NCI-H2227 (cell line): ENCODE measurements around the gene CCDC88B.
"Not testable (repeated sequence)": the region's sequence is repeated elsewhere in the genome, so short reads cannot be mapped to it uniquely, and the experiment has no call there.

Experiments
- DNase-seq: peaks from one replicate; lab custom pipeline; 2025; ENCODE audit not compliant: unreplicated experiment; lab: John Stamatoyannopoulos, UW

Gene CCDC88B

DNA sequence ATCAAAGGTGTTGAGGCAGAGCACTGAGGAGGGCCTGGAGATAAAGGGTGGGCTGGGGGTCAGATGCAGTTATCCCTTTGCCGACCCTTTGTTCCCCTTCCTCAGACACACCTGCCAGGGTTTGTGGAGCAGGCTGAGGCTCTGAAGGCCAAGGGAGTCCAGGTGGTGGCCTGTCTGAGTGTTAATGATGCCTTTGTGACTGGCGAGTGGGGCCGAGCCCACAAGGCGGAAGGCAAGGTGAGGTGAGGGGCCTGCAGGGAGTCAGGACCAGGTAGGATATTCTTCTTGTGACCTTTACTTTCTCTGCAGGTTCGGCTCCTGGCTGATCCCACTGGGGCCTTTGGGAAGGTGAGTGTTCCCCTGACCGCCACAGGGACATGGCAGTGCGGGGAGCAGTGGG, 19.4 kb upstream of the CCDC88B start:
- DNase-seq, result no peak

DNA sequence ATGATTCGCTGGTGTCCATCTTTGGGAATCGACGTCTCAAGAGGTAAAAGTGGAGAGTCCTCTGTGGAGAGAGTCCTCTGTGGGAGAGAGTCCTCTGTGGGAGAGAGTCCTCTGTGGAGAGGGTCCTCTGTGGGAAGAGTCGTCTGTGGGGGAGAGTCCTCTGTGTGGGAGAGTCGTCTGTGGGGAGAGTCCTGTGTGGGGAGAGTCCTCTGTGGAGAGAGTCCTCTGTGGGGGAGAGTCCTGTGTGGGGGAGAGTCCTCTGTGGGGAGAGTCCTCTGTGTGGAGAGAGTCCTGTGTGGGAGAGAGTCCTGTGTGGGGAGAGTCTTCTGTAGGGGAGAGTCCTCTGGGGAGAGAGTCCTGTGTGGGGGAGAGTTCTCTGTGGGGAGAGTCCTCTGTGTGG, 19.0 kb upstream of the CCDC88B start:
- DNase-seq, result no peak

DNA sequence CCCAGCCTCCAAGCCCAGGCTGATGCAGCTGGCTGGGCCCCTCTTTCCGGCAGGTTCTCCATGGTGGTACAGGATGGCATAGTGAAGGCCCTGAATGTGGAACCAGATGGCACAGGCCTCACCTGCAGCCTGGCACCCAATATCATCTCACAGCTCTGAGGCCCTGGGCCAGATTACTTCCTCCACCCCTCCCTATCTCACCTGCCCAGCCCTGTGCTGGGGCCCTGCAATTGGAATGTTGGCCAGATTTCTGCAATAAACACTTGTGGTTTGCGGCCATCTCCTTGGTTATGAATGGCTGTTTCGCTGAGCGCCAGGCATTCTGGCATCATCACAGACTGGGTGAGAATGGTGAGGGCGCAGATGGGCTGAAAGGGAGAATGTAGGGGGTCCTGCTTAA, 18.5 kb upstream of the CCDC88B start:
- no peak for DNase-seq

DNA sequence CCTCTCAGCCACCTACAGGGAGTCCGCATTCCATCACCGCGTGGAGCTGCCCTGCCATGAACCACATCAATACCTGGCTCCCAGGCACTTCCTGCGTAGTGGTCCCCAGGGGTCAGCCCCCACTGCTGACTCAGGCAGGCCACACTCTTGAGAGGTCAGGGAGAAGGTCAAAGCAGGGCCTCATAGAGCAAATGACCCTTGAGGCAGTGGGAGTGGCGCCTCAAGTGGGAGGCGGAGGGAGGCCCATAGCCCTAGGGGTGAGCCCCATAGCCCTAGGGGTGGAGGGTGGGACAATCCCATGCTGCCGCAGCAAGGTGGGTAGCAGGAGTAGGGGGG, 17.1 kb upstream of the CCDC88B start:
- DNase-seq, result no peak

DNA sequence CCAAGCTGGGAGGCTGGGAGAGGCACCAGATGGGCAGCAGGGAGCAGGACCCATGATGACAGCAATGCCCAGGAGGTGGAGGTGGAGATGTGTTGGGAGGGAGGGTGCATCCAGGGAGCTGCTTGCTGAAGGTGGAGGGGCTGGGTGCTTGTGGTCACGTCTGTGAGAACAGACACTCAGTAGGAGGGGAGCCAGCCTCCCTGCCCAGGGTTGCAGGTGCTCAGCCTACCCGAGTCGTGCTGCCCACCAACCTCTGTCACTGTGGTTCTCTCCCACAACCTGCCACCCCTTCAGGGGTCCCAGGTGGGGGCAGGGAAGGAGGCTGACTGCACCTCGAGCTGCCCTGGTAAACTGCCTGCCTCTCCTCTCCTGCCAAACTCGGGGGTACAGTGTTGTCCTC, 16.6 kb upstream of the CCDC88B start:
- DNase-seq, result no peak

DNA sequence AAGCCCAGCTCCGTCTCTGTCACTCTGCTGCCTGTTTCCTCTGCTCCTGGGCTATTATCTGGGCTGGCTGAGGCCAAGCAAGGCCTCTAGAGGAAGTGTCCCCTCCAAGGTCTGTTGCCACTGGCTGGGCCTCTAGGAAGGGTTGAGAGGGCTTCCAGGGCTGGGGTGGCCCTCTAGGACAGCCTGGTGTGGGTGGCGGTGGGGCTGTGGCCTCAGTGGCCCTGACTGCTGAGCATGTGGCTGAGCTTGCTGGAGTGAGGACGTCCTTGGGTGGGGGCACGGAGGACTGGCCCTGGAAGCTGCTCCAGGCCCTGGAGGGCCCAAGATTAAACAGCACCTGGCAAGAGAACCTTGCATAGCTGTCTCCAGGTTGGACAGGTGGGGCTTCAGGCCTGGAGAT, 16.0 kb upstream of the CCDC88B start:
- DNase-seq, result not testable (repeated sequence)

DNA sequence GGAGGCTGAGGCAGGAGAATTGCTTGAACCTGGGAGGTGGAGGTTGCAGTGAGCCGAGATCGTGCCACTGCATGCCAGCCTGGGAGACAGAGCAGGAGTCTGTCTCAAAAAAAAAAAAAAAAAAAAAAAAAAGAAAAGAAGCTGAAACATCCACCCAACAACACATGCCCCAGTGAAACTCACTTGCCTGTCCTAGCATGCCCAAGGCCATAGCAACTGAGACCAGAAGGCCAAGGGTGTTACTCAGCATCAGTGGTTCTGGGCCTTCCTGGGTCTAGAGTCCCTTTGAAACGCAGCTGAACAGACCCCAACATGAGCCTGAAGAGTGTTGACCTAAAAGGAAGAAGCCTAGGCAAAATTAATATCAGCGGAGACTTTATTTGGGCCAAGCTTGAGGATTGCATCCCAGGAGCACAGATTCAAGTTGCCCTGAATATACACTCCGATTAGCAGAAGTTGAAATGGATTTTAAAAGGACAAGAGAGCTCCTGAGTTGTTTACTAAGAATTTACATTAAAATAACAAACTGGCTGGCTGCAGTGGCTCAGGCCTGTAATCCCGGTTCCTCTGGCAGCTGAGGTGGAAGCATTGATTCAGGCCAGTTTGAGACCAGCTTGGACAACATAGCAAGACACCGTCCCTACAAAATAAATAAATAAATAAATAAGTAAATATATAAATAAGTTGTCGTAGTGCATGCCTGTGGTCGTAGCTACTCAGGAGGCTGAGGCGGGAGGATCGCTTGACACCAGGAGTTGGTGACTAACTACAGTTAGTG, 15.1 kb upstream of the CCDC88B start:
- no peak for DNase-seq

DNA sequence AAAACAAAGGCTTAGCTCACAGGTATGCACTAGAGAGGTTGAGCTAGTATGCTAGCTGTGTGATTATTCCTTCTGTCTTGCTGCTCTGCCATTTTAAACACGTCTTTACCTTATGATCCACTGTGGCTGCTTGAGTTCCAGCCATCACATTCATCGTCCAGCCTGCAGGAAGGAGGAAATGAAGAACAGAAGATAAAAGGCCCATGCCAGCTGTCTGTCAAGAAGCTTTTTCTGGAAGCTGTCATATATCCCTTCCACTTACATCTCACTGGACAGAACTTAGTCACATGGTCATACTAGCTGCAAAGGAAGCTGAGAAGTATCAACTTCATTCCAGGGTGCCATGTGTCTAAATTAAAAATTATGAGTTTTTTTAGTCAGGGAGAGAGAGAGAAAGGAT, 12.6 kb upstream of the CCDC88B start:
- DNase-seq, result no peak

DNA sequence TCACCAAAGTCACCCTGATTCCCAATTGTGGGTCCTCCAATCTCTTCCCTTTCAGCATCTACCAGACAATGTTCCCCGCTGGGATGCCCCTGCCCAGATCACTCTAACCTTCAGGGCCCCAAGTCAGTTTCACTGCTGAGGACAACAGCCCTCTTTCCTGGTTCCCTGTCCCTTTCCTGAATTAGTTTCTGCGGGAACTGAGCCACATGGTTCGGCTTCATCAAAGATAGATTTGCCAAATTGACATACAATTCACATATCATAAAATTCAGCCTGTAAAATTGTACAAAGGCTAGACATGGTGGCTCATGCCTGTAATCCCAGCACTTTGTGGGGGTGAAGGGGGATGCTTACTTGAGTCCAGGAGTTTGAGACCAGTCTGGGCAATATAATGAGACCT, 12.0 kb upstream of the CCDC88B start:
- no peak for DNase-seq

DNA sequence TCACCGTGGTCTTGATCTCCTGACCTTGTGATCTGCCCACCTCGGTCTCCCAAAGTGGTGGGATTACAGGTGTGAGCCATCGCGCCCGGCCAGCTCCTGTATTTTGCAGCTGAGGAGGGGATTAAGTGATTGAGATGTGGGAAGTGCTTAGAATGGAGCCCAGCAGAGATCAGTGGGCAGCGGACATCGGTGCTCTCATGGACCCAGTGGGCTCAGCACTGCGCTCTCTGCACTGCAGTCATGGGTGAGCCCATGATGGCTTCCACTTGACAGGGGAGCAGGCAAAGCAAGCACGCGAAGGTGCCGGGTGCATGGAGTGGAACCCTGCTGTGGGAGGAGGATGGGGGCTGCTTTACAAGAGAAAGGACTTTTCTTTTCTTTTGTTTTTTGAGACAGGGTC, 9.1 kb upstream of the CCDC88B start:
- DNase-seq, result no peak

DNA sequence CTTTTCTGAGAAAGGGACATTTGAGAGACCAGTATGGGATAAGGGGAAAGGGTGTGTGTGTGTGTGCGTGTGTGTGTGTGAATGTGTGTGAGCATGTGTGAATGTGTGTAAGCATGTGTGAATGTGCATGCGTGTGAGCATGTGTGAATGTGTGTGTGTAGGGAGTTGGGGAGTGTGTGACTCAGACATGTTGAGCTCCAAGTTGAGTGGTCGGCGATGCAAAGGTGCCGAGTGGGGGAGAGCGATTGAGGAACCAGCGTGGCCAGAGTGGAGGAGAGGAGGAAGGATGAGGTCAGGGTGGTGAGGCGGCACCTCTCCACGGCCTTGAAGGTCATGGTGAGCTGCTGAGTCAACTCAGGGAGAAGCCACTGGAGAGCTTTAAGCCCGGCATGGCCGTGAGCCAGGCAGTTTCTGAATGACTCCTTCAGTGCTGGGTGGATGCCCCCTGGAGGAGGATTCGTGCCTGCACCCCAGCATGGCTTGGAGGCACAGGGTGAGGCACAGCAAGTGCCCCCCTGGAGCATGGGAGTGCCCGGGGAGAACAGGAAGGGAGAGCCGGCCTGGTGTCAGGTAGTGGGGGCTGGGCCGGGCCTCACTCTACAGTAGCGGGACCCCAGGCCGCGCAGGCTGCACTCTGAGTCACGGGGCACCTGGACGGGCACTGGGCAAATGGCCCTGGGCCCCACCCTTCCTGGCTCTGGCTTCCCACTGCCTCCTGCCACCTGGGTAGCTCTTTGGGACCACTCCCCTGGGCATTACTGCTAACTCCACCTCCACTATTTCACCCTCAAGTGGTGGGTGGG, 8.2 kb upstream of the CCDC88B start:
- no peak for DNase-seq

DNA sequence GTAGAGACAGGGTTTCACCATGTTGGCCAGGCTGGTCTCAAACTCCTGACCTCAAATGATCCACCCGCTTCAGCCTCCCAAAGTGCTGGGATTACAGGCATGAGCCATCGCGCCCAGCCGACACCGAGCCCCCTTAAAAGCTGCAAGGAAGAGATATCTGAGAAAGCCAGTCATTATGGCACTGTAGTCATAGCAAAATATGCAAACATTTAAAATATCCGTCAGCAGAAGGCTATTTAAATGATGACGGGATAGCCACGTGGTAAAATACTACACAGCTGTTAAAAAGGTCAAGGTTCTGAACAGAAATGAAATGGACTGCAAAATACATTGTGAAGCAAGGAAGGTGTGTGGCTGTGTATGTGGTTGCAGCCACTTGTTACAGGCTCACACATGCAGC, 6.4 kb upstream of the CCDC88B start:
- no peak for DNase-seq

DNA sequence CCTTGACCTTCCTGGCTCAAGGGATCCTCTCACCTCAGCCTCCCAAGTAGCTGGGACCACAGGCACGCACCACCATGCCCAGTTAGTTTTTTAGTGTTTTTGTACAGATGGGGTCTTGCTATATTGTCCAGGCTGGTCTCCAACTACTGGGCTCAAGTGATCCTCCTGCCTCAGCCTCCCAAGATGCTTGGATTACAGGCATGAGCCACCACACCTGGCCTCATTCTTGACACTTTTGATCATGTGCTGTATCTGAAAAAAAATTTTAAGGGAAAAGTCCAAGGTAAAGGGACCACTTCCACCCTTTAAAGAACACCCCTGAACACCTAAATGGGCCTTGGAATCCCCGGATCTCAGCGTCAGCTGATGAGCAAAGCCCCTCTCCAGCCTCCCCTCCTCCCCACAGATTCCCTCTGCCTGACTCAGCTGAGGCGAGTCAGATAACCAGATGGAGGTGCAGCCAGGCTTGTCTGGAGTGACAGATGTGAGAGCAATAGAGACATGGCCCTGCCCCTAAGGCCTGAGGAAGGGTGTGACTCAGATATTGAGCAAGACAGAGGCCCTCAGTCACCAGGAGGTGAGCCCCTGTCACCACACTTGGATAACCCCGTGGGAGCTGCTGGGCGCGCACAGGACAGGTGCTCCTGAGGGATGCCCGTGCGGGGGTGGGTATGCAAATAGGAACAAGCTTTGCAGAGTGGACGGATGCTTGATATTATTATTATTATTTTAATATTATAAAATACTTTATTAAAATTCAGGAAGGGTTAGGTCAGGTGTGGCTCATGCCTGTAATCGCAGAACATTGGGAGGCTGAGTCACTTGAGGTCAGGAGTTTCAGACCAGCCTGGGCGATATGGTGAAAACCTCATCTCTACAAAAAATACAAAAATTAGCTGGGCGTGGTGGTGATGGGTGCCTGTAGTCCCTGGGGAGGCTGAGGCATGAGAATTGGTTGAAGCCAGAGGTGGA, 5.0 kb upstream of the CCDC88B start:
- DNase-seq, result peak; percentile 42

DNA sequence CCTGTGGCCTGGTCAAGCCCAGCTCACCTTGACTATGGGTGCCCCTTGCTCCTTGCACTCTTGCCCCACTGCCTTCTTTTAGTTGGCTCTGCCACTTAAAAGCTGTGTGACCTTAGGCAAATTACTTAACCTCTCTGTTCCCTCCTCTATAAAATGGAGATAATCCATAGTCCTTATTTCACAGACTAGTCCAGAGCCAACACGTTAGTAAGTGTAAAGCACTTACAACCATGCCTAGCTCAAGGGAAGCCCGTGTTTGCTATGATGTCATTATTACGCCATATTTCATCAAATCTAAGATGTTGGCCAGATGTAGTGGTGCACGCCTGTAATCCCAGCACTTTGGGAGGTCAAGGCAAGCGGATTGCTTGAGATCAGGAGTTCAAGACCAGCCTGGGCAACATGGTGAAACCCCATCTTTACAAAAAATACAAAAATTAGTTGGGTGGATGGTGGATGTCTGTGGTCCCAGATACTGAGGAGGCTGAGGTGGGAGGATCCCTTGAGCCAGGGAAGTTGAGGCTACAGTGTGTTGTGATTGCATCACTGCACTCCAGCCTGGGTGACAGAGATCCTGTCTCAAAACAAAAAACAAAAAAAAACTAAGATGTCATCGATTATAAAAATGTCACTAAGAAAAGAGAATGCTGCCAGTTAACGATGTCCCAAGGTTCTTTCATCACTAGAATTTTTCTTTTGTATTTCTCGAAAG, 2.3 kb upstream of the CCDC88B start:
- DNase-seq, result no peak

DNA sequence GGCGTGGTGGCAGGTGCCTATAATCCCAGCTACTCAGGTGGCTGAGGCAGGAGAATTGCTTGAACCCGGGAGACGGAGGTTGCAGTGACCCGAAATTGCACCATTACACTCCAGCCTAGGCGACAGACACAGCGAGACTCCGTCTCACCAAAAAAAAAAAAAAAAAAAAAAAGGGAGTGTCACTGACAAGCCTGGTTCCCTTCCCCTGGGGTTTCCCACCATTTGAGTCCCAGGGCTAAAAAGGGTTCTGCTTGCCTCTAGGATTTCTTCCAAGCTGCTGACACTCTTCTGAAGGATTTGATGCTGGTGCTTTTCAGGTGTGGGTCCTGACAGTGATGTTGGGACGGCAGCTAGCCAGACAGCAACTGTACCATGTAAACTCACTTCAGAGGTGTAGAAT, 1.3 kb upstream of the CCDC88B start:
- no peak for DNase-seq

DNA sequence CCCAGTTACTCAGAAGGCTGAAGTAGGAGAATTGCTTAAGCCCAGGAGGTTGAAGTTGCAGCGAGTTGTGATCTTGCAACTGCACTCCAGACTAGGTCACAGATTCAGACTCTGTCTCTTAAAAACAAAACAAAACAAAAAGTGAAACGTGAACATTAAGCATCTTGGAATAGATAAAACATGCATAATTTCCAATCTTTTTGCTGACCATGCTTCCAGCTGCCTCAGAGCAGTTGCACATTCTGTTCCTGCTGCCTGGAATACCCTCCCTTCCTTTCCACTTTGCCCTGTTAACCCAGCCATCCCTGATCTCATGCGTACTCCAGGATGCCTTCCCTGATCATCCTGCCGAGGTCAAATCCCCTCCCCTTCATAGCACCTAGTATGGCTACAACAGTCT, 718 bp upstream of the CCDC88B start:
- DNase-seq, result no peak

DNA sequence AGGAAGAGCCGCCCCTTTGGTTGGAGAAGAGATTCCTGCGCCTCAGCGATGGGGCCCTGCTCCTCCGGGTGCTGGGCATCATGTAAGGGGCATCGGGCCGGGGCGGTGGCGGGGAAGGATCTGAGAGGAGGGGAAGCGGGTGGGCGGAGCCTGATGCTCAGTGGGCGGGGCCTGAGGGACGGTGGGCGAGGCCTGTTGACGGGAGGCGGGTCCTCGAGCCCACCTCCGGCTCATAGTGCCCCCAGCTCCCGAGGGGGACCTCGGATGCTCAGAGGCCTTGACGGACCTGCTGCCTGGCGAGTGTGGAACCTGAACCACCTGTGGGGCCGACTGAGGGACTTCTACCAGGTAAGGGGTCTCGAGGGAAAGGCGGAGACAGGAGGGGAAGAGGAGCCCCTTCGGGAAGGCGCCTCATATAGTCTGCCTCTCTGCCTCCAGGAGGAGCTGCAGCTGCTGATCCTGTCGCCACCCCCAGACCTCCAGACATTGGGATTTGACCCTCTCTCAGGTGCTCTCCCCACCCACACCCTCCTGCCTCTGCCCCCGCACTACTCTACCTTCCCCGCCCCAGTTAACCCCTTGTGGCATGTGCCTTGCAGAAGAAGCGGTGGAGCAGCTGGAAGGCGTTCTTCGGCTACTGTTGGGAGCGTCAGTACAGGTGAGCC, 799 bp downstream of the CCDC88B start:
- DNase-seq, result no peak

DNA sequence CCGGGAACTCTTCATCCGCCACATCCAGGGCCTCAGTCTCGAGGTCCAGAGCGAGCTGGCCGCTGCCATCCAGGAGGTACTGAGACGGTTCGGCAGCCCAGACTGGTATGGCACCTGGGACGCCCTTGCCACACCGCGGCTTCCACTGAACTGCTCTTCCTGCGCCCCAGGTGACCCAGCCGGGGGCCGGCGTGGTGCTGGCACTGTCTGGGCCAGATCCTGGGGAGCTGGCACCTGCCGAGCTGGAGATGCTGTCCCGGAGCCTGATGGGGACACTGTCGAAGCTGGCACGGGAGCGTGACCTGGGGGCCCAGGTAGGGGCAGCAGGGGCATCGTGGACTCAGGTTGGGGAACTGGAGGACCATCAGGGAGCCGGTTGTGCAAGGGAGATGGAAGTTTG, 1.4 kb downstream of the CCDC88B start:
- no peak for DNase-seq

DNA sequence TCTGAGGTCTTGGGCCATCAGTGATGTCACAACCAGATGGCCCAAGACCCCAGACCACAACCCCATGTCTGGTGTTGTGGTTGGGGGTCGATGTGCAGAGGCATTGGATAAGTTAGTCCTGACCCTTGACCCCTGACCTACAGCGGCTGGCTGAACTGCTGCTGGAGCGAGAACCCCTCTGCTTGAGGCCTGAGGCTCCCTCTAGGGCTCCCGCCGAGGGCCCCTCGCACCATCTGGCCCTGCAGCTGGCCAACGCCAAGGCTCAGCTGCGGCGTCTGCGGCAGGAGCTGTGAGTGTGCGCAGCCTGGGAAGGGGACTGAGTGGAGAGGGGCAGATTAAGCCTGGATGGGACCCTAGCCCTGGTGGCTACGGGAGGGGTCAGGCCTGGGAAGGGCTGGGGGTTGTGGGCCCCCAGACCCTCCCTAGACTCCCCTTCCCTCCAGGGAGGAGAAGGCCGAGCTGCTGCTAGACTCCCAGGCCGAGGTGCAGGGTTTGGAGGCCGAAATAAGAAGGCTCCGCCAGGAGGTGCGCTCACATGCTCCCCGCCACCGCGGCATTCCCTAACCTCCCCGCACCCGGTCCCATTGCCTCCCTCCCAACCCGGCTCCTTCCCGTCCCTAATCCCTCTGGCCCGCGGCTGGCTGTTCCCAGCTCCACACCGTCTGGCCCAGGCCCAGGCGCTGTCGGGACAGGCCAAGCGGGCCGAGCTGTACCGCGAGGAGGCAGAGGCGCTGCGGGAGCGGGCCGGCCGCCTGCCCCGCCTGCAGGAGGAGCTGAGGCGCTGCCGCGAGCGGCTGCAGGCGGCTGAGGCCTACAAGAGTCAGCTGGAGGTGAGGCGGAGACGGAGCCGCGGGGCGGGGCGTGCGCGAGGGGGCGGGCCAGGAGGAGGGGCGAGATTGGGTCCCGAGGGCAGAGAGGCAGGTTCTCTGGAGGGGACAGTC, 2.1 kb downstream of the CCDC88B start:
- no peak for DNase-seq
